MM.1S (cell line): ENCODE measurements around the gene ZNF740.

Experiments
- DNase-seq: peaks from one replicate; pipeline ENCODE4 v3.0.0-alpha.2; 2015
- H2AFZ ChIP-seq: fragments of 300-600 bp; sonication (generic); 2 replicates; pipeline ENCODE4 v1.6.0; 2016; ENCODE audit warnings: antibody characterized with exemption, low read length
- H3F3A ChIP-seq: fragments of 300-600 bp; sonication (generic); 2 replicates; pipeline ENCODE4 v1.6.1; 2016; ENCODE audit warnings: mild to moderate bottlenecking, antibody characterized with exemption, low read length, moderate library complexity, mixed read lengths; ENCODE audit not compliant: insufficient read depth
- H3K27ac ChIP-seq: fragments of 300-600 bp; sonication (generic); 2 replicates; pipeline ENCODE4 v1.5.1; 2016; ENCODE audit warnings: mild to moderate bottlenecking, low read length
- H3K27me3 ChIP-seq: fragments of 300-600 bp; sonication (generic); replicated peaks from 2 replicates; pipeline ENCODE4 v1.6.0; 2016; ENCODE audit warnings: low read length; ENCODE audit not compliant: insufficient read depth
- H3K36me3 ChIP-seq: fragments of 300-600 bp; sonication (generic); replicated peaks from 2 replicates; pipeline ENCODE4 v1.6.1; 2016; ENCODE audit warnings: mild to moderate bottlenecking, low read length, mixed read lengths; ENCODE audit not compliant: insufficient read depth
- H3K4me1 ChIP-seq: fragments of 300-600 bp; sonication (generic); 2 replicates; pipeline ENCODE4 v1.6.1; 2016; ENCODE audit warnings: low read length, mixed read lengths
- H3K4me2 ChIP-seq: fragments of 300-600 bp; sonication (generic); 2 replicates; pipeline ENCODE4 v1.6.0; 2016; ENCODE audit warnings: low read depth, low read length
- H3K4me3 ChIP-seq: fragments of 300-600 bp; sonication (generic); 2 replicates; pipeline ENCODE4 v1.5.1; 2016; ENCODE audit warnings: low read length, mixed read lengths
- H3K79me2 ChIP-seq: fragments of 300-600 bp; sonication (generic); 2 replicates; pipeline ENCODE4 v1.6.1; 2016; ENCODE audit warnings: mixed run types, low read length, mixed read lengths
- H3K9ac ChIP-seq: fragments of 300-600 bp; sonication (generic); 2 replicates; pipeline ENCODE4 v1.6.1; 2016; ENCODE audit warnings: low read length, mixed read lengths
- H3K9me2 ChIP-seq: fragments of 300-600 bp; sonication (generic); replicated peaks from 2 replicates; pipeline ENCODE4 v1.6.1; 2016; ENCODE audit warnings: mild to moderate bottlenecking, low read length, mixed read lengths; ENCODE audit not compliant: insufficient read depth
- H3K9me3 ChIP-seq: fragments of 300-600 bp; sonication (generic); replicated peaks from 2 replicates; pipeline ENCODE4 v1.6.1; 2016; ENCODE audit warnings: mild to moderate bottlenecking, low read length, mixed read lengths; ENCODE audit not compliant: insufficient read depth
- H4K20me1 ChIP-seq: fragments of 300-600 bp; sonication (generic); 2 replicates; pipeline ENCODE4 v1.6.1; 2016; ENCODE audit warnings: mild to moderate bottlenecking, low read length, moderate library complexity, mixed read lengths; ENCODE audit not compliant: insufficient read depth
- EZH2 ChIP-seq: fragments of 300-600 bp; sonication (generic); optimal IDR thresholded peaks from 2 replicates; pipeline ENCODE3; 2017; ENCODE audit warnings: low read depth, mild to moderate bottlenecking, antibody characterized with exemption, low read length, mixed read lengths
- EZH2phosphoT487 ChIP-seq: fragments of 300-600 bp; sonication (generic); IDR thresholded peaks from 2 replicates; pipeline ENCODE4 v1.6.1; 2018; ENCODE audit warnings: antibody characterized with exemption, low read length
- TF ChIP-seq, protein P1 (sequence below): fragments of 300-600 bp; sonication (generic); IDR thresholded peaks from 2 replicates; pipeline ENCODE4 v1.5.1; 2016; ENCODE audit warnings: antibody characterized with exemption, low read length, mixed read lengths

Gene ZNF740

DNA sequence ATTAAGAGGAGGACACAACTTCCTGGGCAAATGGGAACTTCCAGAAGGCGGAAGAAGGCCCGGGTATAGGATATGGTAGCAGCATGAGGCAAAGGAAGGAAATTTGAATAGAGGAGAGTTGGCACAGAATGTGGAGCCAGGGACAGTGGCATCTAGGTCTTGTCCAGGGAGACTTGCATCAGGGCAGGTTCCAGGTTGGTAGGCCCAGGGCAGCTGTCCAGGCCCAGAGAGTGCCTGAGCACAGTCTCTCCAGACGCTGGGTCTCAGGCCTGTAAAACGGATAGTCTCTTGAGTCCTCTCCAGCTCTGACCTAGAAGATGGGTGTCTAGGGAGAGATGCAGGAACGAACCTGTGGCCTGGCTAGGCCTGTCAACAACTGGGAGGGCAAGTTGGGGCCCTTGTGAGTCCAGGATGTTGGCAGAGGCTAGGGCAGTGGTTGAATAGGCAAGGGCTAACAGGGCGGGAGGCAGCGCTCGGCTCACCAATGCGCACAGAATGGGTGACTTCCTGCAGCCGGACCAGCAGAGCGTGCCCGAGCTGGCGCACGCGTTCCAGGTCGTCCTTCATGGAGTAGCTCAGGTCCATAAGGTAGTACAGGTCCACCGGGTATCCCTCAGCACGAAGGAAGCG is 16.6 kb downstream of the ZNF740 start:
- peaks cover 52% of the 10 kb centered on the region for H4K20me1 ChIP-seq
- no peaks in the 10 kb centered on the region for H3K9me2 ChIP-seq
- DNase-seq = no peak
- H3K9me3 ChIP-seq = no peaks in the 10 kb centered on the region
- H3K27ac ChIP-seq = peak overlapping the region; percentile 99
- no peak overlapping the region for H2AFZ ChIP-seq
- H3K79me2 ChIP-seq = peaks cover 86% of the 10 kb centered on the region
- H3K27me3 ChIP-seq = no peaks in the 10 kb centered on the region
- peaks cover 67% of the 10 kb centered on the region for H3K36me3 ChIP-seq
- peaks cover 44% of the 10 kb centered on the region for H3K4me1 ChIP-seq
- H3F3A ChIP-seq = peaks cover 97% of the 10 kb centered on the region
- H3K4me2 ChIP-seq = peak overlapping the region; percentile 97
- peak overlapping the region; percentile 99 for H3K9ac ChIP-seq
- TF ChIP-seq, protein P1, sequence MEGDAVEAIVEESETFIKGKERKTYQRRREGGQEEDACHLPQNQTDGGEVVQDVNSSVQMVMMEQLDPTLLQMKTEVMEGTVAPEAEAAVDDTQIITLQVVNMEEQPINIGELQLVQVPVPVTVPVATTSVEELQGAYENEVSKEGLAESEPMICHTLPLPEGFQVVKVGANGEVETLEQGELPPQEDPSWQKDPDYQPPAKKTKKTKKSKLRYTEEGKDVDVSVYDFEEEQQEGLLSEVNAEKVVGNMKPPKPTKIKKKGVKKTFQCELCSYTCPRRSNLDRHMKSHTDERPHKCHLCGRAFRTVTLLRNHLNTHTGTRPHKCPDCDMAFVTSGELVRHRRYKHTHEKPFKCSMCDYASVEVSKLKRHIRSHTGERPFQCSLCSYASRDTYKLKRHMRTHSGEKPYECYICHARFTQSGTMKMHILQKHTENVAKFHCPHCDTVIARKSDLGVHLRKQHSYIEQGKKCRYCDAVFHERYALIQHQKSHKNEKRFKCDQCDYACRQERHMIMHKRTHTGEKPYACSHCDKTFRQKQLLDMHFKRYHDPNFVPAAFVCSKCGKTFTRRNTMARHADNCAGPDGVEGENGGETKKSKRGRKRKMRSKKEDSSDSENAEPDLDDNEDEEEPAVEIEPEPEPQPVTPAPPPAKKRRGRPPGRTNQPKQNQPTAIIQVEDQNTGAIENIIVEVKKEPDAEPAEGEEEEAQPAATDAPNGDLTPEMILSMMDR = no peak
- TF ChIP-seq EZH2 = no peak
- no peak for TF ChIP-seq EZH2phosphoT487
- peak overlapping the region; percentile 94 for H3K4me3 ChIP-seq

DNA sequence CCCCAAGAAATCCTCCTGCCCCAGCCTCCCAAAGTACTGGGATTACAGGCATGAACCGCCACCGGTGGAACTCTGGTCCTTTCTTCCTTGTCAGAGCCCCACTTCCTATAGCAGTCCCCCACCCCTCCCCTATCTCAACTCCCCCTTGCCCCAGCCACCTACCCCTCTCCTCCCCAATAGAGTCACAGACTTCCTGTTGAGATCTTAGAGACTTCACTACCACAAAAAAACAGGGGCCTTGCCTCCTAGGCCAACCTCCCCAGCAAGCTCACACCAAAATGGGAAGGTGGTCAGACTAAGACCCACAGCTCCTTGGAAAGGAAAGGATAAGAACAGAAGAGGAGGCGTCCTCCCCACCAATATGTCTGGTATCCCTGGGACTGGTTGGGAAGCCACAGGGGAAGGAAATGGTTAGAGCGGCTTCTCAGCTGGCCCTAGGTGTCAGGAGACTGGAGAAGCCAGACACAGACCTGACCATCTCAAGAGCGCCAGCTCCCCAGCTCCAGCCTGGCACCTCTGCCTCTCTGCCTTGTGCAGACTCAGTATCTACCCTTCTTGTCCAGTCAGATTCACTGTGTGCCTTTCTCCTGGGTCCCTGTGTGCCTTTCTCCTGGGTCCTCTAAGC is 18.1 kb downstream of the ZNF740 start:
- no peak for TF ChIP-seq EZH2phosphoT487
- no peak for TF ChIP-seq EZH2
- TF ChIP-seq, protein P1 = no peak
- Histone ChIP-seq H3K9ac (peak overlapping the region; percentile 99), H3K79me2 (peaks cover 94% of the 10 kb centered on the region), H2AFZ (no peak overlapping the region), H3K4me2 (peak overlapping the region; percentile 97), H3K27me3 (no peaks in the 10 kb centered on the region), H3K36me3 (peaks cover 54% of the 10 kb centered on the region), H3K4me3 (peak overlapping the region; percentile 94), H4K20me1 (peaks cover 38% of the 10 kb centered on the region), H3K4me1 (peaks cover 44% of the 10 kb centered on the region), H3K27ac (peak overlapping the region; percentile 99), H3F3A (peaks cover 97% of the 10 kb centered on the region), H3K9me2 (no peaks in the 10 kb centered on the region), H3K9me3 (no peaks in the 10 kb centered on the region)
- peak; percentile 56 for DNase-seq

DNA sequence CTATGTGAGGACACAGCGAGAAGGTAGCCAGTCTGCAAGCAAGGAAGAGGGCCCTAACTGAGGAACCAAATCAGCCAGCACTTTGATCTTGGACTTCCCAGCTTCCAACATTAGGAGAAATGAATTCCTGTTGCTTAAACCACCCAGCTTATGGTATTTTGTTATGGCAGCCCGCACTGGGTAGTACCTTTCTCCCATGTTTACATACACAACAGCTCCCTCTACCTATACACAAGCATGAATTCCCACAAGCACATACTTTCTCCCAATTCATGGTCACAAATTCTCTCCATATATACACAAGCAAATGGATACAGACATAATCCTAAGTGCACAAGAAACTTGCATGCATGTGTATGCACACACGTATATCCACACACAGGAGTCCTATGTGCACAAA is 19.2 kb downstream of the ZNF740 start:
- TF ChIP-seq EZH2phosphoT487 (no peak), EZH2 (no peak)
- TF ChIP-seq, protein P1 = 0 out of 2 replicates have a peak, but pooled peaks have one; percentile 5
- H3K9me2 ChIP-seq = no peaks in the 10 kb centered on the region
- H2AFZ ChIP-seq = no peak overlapping the region
- H3F3A ChIP-seq = peaks cover 97% of the 10 kb centered on the region
- peak overlapping the region; percentile 99 for H3K9ac ChIP-seq
- peak; percentile 39 for DNase-seq
- H3K36me3 ChIP-seq = peaks cover 45% of the 10 kb centered on the region
- H3K9me3 ChIP-seq = no peaks in the 10 kb centered on the region
- peak overlapping the region; percentile 99 for H3K27ac ChIP-seq
- H4K20me1 ChIP-seq = peaks cover 27% of the 10 kb centered on the region
- H3K4me2 ChIP-seq = peak overlapping the region; percentile 97
- H3K27me3 ChIP-seq = no peaks in the 10 kb centered on the region
- H3K4me3 ChIP-seq = peak overlapping the region; percentile 94
- H3K4me1 ChIP-seq = peaks cover 38% of the 10 kb centered on the region
- peaks cover 95% of the 10 kb centered on the region for H3K79me2 ChIP-seq
